HG03175 (cell line): ENCODE measurements around the gene GRIK4.
A peak's percentile ranks its signal among the peaks of the same experiment; 100 is the strongest.
"Not testable (repeated sequence)": the region's sequence is repeated elsewhere in the genome, so short reads cannot be mapped to it uniquely, and the experiment has no call there.

Source experiments
- ATAC-seq: cut with Tn5 transposase; IDR thresholded peaks from one replicate; pipeline ENCODE4 v1.9.1; 2021; ENCODE audit warnings: mild to moderate bottlenecking, moderate library complexity; ENCODE audit not compliant: unreplicated experiment

Gene GRIK4, protein sequence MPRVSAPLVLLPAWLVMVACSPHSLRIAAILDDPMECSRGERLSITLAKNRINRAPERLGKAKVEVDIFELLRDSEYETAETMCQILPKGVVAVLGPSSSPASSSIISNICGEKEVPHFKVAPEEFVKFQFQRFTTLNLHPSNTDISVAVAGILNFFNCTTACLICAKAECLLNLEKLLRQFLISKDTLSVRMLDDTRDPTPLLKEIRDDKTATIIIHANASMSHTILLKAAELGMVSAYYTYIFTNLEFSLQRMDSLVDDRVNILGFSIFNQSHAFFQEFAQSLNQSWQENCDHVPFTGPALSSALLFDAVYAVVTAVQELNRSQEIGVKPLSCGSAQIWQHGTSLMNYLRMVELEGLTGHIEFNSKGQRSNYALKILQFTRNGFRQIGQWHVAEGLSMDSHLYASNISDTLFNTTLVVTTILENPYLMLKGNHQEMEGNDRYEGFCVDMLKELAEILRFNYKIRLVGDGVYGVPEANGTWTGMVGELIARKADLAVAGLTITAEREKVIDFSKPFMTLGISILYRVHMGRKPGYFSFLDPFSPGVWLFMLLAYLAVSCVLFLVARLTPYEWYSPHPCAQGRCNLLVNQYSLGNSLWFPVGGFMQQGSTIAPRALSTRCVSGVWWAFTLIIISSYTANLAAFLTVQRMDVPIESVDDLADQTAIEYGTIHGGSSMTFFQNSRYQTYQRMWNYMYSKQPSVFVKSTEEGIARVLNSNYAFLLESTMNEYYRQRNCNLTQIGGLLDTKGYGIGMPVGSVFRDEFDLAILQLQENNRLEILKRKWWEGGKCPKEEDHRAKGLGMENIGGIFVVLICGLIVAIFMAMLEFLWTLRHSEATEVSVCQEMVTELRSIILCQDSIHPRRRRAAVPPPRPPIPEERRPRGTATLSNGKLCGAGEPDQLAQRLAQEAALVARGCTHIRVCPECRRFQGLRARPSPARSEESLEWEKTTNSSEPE

DNA sequence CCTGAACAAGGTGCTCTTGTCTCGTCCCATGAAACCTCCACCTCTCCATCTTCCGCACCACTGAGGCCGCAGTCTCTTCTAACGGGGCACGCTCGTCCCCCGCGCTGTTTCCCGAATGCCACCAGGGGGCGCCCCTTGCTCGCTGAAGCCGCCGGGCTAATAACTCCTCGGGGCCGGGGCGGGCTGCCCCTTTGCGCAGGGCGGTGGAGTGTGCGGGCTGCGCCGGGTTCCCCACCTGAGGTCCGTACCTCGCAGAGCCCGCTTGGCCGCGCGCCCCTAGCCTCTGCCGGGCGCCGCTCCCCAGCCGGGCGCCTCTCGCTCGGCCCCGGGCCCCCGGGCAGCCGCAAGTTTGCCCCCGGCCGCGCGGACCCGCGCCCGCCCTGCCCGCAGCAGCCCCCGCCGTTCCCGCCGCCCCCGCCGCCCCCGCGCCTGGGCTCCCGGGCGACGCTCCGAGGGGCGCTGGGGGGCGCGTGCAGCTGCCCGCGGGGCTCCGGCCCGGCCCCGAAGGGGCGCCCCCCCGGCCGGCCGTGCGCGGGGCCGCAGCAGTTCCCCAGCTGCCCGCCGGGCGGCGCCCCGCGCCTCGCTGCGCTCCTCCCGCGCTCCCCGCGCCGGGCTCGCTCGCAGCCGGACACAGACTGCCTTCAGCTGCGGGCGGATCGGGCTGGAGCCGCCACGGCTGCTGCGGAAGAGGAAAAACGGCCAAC lies at the start of gene GRIK4:
TSS of gene GRIK4 (plus strand) at position 633 of the 704 bp plus-strand sequence. CDS start 148,571 bp downstream, outside the sequence.
- peak; percentile 85 for ATAC-seq

DNA sequence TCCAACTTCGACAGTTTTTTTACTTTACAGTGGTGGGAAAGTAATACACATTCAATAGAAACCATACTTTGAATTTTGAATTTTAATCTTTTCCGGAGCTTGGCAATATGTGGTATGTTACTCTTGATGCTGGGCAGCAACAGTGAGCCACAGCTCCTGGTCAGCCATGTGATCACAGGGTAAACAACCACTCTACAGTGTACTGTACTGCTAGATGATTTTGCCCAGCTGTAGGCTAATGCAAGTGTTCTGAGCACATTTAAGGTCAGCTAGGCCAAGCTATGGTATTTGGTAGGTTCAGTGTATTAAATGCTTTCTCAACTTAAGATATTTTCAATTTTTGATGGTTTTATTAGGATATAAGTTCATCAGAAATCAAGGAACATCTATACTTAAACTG lies 48.7 kb upstream of the GRIK4 start:
- ATAC-seq = no peak

DNA sequence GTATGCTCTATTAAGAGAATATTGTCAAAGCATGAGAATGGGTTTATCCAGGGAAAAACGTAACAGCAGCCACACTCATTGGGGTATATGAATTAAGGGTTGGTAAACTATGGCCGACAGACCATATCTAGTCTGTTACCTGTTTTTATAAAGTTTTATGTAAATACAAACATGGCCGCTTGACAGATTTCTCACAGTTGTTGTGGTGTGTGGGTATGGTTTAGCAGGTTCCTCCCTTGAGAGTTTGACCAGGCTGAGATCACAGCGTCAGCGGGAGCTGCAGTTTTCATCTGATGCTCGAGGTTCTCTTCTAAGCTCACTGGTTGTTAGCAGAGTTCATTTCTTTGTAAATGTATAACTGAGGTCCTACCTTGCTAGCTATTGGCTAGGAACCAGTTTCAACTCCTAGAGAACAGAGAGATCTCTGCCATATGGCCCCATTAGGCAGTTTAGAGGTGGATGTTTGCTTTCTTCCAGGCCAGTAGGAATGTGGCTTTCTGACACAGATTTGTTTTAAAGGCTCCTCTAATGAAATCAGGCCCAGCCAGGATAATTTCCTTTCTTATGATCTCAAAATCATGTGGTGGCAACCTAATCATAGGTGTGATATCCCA lies 45.5 kb upstream of the GRIK4 start:
- no peak for ATAC-seq

DNA sequence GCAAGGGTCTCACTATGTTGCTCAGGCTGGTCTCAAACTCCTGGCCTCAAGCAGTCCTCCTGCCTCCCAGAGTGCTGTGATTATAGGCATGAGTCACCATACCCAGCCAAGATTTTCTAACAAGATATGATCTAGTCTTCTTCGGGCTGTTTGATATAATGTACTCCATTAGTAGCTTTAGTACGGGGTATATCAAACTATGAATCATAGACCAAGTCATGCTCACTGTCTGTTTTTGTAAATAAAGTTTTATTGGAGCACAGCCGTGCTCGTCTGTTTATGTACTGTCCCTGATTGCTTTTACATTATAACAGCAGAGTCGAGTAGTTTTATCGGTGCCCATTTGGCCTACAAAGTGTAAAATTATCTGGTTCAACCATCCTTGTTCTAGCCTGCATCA lies 43.9 kb upstream of the GRIK4 start:
- no peak for ATAC-seq

DNA sequence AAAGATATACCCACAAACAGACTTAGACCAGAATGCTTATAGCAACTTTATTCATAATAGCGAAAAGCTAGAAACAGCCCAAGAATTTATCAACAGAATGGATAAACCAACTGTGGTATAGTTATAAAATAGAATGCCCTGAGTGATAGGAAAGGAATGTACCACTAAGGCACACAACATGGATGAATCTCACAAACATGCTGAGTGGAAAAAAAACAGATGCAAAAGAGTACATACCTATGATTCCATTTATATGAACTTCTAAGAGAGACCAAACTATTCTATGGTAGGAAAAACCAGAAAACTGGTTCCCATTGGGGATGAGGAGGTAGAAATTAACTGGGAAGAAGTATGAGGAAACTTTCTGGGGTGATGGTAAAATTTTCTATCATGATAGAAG lies 40.4 kb upstream of the GRIK4 start:
- no peak for ATAC-seq

DNA sequence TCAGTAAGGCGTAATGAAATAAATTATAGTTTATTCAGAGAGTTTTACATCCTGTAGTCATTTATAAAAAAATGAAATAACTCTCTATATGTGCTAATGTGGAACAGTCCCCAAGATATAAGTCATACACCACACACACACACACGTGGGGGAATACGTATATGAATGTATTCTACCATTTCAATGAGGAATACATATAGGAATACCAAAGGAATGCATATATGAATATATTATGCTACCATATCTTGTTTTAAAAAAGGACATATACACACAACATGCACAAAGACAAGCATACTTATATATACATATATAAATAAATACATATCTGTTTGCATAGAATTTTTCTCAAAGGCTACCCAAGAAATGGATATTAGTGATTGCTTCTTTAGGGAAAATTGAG lies 39.6 kb upstream of the GRIK4 start:
- no peak for ATAC-seq

DNA sequence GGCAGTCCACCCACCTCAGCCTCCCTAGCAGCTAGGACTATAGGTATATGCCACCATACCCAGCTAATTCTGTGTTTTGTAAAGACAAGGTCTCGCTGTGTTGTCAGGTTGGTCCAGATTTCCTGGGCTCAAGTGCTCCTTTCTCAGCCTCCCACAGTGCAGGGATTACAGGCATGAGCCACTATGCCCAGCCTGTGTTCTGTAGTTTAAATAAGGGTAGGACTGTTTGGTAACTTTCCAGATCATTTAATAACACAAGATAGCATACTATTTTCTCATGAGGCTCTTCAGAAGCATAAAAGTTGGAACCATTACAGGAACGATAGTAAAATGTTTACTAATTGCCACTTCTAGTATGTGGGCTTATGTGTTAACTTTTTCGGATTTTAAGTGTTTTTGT lies 38.0 kb upstream of the GRIK4 start:
- no peak for ATAC-seq

DNA sequence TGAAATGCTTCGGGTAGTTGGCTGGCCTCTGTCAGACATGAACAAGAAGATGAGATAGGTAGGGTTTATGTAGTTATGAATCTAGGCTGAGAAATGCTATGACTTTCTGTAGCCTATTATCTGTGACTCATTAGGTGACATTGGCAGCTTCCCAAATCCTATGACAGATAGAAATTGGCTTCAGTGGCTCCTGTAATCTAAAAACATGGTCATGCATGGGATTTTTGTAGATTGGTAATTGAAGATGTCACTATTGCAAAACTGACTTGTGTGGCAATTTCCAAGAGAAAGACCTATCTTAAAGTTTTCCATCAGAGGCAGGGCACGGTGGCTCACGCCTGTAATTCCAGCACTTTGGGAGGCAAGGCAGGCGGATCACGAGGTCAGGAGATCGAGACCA lies 29.4 kb upstream of the GRIK4 start:
- no peak for ATAC-seq

DNA sequence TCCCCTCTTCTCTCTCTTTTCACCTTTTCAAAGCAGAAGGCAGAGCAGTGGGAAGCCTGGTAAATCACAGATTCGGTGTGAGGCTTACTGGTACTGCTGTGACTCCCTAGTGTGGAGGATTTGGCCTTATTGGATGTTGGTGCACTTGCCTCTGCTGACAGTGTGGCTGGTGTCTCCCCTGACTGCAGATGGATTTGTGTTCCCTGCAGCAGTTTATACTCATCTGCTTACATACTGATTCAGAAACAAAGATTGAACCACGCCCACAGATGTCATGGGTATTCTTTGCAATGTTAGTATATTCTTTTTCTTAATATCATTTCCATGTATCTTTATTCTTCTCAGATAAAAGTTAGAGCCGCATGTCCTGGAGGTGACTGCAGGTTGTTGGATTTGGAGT lies 26.8 kb upstream of the GRIK4 start:
- no peak for ATAC-seq

DNA sequence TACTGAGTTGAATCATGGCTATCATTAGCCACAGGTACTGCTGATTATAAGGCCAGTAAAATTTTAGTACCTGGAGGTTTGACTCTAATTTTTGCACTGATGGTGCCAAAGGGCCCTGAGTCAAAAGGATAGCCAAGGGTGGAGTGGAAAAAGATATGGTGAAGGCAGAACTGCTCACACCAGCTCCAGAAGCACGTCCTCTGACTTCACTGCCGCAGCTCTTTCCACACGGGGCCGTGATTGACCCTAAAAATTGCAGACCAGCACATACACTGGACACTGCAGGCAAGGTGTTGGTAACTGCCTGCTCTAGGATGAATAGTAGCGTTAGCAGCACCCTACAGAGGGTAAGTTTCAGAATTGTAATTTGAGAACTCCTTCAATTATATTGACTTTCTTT lies 25.4 kb upstream of the GRIK4 start:
- ATAC-seq = no peak

DNA sequence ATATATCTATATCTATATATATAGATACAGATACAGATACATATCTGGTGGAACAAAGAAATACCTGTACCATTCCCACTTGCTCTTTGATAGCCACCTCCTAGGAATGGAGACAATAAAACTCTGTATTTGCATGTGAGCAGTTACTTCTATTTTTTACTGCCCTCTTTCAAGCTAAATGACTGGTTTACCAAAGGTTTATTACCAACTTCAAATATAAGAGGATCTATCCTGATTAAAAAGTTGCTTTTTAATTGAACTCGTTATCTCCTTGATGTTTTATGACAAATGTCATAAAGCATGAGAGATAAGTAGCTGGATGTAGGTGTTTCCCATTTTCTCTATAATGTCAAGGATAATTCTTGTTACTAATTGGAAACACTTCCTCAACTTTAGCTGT lies 21.7 kb upstream of the GRIK4 start:
- ATAC-seq = no peak

DNA sequence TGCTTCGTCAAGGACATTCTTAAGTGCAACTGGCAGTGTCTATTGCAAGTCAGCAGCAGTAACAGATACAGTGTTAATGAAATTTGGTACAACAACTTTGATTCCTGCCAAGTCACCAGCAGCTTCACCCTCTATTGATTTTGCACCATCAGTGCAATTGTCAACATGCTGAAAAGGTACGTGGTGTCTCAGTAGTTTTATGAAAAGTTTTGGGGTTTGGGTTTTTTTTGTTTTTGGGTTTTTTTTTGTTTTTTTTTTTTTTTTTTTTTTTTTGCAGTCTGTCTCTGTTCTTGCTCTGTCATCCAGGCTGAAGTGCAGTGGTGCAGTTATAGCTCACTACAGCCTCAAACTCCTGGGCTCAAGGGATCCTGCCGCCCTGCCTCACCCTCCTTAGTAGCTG lies 19.1 kb upstream of the GRIK4 start:
- no peak for ATAC-seq

DNA sequence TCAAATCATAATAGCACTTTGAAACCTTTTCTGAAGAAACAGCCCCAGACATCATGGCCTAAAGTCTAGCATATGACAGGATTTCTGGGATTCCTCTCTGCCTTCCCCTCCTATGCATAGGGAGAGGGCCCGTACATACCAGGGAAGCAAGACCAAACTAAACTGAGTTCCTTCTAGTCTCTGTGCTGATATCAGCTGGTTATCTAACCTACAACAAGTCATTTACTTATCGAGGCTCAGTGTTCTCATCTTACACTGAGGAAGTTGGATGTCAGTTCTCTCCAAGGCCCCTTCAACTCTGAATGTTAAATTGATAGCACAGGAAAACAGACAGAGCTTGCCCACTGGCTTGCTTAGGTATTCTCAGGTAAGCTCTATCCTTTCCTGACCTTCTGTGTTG lies 17.0 kb upstream of the GRIK4 start:
- ATAC-seq = no peak

DNA sequence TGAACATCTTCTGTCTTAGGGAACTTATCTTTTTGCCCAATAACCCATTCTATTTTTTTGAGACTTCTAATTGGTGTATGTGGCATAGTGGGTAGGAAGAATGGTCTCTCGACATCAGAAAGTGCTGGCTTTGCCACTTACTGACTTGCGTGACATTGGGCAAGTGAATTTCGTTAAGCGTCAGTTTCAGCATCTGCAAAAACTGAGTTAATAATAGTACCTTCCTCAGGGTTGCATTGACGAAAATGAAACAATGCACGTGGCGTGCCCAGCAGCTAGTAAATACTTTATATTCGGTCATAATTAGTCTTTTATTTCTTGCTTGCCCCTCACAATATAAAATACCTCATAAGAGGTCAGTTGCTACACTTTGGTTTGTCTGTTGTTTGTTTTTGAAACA lies 12.5 kb upstream of the GRIK4 start:
- no peak for ATAC-seq

DNA sequence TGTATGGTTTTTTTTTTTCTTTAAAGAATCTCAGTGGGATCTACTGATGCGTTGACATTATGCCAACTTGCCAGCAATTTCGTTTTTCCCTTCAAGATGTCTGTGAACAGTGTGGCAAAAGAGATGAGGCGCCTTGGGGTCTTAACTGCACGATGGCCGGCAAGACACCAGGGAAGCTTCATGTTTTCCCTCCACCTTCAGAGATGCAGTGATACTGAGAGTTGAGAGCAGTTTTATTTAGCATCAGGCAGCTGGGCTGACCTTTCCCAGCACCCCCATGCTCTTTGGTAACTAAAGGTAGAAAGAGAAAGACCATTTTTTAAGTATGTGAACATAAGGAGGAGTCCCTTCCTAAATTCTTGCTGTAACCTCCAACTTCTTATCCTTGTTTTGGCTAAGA lies 11.7 kb upstream of the GRIK4 start:
- no peak for ATAC-seq

DNA sequence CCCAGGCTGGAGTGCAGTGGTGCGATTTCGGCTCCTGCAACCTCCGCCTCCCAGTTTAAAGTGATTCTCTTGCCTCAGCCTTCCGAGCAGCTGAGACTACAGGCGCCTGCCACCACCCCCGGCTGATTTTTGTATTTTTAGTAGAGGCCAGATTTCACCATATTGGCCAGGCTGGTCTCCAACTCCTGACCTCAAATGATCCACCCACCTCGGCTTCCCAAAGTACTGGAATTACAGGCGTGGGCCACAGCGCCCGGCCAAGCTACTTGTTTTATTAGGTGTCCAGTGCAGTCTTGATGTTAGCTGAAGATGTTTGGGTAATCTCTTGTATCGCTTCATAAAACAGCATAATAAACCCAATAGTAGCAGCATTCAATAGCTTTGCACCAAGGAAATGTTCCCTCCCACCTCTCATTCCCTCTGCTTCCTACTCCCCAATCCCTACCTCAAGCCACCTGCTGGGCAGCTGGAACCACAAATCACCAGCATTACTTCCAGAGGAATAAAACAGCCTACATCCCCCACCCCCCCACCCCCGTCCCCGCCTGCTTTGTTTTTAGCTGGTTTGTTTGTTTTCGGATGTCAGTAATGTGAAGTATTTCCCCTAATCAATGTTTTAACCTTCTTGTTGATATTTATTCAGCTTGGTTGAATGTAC lies 11.0 kb upstream of the GRIK4 start:
- no peak for ATAC-seq

DNA sequence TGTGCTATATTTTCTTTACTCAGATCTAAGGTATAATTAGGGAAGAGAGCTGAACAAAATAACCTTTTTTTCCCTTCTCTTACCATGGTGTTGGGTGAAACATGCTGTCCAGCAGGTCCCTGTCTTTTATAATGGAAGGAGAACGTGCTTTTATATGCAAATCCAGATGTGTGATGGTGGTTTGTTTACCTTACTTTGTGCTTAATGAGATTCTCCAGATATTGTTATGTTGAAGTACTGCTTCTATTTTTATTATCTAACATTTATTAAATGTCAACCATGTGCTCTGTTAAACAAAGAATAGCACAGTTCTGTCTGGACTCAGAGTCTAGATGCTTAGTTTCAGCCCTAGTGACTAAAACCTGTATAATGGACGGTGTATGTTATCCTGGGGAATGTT lies 10.1 kb upstream of the GRIK4 start:
- ATAC-seq = no peak

DNA sequence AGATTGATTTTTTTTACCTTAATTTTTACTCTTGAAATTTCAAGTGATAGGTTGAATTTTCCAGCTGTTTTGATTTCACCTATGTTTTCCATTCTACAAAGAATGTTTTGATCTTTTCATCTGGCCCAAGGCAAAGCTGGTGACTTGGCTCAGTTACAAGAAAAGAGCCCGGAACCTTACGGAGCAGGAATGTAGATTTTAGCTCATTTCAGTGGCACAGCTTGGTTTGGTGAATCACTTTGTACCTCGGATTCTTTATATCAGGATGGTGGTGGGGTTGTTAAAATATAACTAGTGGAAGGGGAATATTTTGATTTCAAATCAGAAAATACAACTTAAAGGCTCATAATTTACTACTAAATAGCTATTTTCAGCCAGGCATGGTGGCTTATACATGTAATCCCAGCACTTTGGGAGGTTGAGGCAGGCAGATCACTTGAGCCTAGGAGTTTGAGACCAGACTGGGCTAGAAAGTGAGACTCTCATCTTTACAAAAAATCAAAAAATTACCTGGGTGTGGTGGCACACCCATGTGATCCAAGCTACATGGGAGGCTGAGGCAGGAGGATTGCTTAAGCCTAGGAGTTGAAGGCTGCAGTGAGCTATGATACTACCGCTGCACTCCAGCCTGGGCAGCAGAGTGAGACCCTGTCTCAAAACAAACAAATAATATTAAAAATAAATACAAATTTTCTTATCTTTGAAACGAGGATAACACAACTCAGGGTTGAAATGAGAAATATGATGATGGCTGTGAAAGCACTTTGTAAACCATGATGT lies 9.4 kb upstream of the GRIK4 start:
- ATAC-seq = no peak

DNA sequence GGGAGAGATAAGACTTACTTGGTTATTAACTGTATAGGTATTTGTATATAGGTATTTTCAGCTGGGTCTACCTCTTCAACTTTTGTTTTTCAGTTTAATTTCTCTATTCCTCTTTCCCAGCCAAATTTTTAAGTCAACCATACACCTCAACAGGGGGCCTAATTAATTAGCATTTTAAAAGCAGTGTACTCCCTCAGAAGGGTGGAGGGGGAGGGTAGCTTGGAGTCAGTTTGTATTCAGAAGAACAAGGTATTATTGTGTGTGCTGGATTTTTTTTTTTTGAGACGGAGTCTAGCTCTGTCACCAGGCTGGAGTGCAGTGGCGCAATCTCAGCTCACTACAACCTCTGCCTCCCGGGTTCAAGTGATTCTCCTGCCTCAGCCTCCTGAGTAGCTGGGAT lies 8.0 kb upstream of the GRIK4 start:
- not testable (repeated sequence) for ATAC-seq
